NCI-H2107 treated with DMSO at 0.1 percent for 48 hours (cell line): Measurements from ENCODE around the gene MVP.

Experiments used
- DNase-seq: peaks from one replicate; lab custom pipeline; 2025; ENCODE audit not compliant: unreplicated experiment; lab: John Stamatoyannopoulos, UW

MVP gene

DNA sequence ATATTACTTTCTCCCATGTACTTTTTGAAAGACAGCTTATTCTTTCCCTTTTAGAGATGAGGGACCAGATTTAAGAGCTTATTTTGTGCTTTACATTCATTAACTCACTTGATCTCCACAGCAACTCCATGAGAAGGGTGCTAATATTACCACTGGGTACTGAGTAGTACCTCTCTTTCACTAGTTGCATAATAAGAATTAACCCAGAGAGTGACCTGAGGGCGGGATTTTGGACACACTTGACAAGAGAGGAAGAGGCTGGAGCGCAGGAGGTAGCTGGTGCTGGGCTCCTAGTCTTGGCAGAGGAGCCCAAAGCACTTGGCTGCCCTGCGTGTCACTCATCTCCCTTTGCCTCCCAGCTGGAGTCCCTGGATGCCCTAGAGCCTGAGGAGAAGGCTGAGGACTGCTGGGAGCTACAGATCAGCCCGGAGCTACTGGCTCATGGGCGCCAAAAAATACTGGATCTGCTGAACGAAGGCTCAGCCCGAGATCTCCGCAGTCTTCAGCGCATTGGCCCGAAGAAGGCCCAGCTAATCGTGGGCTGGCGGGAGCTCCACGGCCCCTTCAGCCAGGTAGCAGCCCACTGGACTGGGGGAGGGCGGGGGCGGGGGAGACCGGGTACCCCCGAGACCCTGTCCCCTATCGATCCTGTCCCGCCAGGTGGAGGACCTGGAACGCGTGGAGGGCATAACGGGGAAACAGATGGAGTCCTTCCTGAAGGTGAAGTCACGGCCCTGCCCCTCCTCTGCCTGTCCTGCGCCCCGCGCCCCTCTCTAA lies 15.6 kb upstream of the MVP start:
- peak; percentile 34 for DNase-seq

DNA sequence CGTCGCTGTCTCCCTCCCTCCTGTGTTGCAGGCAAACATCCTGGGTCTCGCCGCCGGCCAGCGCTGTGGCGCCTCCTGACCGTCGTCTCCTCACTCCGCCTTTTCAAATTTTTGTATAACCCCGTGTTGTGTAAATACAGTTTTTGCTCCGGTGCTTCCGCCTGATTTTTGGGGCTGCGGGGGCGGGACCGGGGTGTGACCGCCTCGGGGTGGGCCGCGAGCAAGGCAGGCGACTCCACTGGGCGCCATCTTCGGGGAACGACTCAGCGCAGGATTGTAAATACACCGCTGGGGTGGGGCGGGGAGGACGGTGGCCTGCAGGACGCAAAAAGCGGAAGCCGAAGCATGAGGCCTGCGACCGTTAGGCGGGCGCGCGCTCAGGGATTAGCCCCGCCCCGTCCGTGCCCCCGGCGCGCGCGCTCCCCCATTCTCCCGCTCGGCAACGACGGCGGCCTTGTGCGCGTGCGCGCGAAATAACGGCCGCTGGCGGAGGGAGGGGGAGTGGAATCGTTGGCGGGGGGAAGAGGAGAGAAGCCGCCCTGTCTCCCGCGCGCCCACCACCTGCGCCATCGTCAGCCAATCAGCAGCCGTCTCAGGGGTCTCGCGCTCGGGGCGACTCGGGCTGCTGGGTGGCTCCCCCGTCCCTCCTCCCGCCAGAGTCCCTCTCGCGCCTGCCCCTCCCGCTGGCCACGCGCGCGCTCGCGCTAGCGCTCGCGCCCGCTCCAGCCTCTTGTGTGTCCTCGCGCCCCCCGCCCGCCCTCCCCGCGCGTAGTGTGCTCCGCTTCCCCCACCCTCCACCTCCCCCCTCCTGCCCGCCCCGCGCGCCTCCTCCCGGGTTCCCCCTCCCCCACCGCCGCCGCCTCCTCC lies 14.8 kb upstream of the MVP start:
- peak; percentile 90 for DNase-seq

DNA sequence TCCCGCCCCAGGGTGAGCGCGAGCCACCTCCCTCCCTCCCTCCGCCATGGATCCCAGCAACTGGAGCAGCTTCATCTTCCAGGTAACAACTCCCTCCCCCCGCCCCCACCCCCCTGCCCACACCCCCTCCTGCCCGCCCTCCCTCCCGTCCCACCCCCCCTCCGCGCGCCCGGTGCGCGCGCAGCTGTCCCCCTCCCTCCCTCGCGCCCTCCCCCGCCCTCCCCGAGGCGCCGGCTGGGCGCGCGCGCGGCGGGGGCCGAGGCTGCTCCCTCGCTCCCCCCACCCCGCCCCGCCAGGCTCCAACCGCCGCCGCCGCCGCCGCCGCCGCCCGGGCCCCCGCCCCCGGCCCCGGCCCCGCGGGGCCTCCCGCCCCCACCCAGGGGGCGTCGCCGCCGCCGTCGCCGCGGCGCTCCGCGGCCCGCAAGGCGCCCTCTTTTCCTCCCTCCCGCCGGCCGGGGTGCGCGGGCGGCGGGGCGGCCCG lies 14.1 kb upstream of the MVP start, which contains the start of gene MAZ:
Gene MAZ (plus strand): TSS at position 431 of the 481 bp plus-strand sequence. CDS start 173 bp downstream, outside the sequence.
- DNase-seq, result peak; percentile 90

DNA sequence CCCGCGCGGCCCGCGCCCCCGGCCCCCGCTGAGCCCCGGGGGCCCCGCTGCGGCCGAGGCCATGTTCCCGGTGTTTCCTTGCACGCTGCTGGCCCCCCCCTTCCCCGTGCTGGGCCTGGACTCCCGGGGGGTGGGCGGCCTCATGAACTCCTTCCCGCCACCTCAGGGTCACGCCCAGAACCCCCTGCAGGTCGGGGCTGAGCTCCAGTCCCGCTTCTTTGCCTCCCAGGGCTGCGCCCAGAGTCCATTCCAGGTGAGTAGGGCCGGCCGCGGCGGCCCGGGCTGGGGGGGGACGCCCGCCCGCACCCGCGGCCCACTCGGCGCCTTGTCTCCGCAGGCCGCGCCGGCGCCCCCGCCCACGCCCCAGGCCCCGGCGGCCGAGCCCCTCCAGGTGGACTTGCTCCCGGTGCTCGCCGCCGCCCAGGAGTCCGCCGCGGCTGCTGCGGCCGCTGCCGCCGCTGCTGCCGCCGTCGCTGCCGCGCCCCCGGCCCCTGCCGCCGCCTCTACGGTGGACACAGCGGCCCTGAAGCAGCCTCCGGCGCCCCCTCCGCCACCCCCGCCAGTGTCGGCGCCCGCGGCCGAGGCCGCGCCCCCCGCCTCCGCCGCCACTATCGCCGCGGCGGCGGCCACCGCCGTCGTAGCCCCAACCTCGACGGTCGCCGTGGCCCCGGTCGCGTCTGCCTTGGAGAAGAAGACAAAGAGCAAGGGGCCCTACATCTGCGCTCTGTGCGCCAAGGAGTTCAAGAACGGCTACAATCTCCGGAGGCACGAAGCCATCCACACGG lies 13.4 kb upstream of the MVP start:
- DNase-seq, result peak; percentile 32

DNA sequence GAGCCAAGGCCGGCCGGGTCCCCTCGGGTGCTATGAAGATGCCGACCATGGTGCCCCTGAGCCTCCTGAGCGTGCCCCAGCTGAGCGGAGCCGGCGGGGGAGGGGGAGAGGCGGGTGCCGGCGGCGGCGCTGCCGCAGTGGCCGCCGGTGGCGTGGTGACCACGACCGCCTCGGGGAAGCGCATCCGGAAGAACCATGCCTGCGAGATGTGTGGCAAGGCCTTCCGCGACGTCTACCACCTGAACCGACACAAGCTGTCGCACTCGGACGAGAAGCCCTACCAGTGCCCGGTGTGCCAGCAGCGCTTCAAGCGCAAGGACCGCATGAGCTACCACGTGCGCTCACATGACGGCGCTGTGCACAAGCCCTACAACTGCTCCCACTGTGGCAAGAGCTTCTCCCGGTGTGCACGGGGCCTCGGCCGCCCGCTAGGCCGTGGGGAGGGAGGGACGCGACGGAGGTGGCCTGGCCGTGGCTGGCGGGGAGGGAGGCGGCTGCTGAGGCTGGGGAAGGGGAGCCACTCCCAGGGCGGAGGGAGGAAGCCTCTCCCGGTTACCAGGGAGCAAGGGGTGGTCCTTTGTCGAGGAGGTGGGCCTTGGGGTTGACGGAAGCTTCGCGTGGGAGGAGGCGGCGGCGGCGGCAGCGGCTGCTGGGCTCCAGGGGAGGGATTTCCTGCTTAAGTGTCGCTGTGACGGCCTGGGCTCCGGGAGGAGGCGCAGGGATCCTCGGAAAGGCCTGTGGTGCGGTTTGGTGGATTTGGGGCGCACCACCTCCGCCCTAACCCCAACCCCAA lies 12.6 kb upstream of the MVP start:
- DNase-seq, result peak; percentile 46

DNA sequence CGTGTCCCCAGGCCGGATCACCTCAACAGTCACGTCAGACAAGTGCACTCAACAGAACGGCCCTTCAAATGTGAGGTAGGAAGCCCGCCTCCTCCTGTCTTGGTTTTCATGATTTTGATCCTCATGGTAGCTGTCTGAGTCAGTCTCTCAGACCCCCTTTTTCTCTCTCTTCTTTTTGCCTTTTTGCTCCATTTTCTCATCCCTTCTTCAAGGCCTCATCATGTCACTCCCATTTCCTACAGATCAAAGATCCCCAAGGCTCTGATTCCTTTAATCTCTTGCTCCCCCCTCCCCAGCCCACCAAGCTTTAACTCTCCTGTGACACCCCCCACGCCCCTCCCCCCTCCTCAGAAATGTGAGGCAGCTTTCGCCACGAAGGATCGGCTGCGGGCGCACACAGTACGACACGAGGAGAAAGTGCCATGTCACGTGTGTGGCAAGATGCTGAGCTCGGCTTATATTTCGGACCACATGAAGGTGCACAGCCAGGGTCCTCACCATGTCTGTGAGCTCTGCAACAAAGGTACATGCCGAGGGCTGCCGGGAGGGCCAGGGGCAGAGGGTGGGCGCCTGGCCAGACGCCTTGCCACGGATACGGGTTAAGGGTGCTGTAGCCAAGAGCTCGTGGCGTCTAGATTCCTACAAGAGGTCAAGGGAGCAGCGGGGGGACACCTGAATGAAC lies 11.9 kb upstream of the MVP start:
- DNase-seq, result peak; percentile 27

DNA sequence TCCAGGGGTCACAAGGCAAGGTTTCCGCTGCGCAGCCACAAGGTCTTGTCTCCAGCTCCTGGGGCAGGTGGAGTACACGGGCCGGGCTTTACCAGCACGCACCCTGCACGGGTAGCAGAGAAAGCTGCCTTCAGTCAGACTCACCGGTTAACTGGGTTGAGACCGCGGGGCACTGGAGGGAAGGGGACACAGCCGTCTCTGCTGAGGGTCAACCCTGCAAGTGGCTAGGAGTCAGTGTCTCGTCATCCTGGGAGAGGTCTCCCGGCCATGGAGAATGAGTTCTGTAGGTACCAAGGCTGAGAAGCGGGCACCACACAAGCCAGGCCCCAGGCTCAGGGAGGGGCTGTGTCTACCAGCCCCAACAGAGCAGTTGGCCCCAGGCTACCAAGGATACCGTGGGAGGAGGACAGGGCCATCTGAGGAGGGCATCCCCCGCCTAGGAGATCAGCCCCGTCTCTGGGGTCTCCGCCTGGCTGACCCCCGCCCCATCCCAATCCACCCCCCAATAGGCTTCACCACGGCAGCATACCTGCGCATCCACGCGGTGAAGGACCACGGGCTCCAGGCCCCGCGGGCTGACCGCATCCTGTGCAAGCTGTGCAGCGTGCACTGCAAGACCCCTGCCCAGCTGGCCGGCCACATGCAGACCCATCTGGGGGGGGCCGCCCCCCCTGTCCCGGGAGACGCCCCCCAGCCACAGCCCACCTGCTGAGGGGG lies 11.1 kb upstream of the MVP start:
- DNase-seq, result no peak

DNA sequence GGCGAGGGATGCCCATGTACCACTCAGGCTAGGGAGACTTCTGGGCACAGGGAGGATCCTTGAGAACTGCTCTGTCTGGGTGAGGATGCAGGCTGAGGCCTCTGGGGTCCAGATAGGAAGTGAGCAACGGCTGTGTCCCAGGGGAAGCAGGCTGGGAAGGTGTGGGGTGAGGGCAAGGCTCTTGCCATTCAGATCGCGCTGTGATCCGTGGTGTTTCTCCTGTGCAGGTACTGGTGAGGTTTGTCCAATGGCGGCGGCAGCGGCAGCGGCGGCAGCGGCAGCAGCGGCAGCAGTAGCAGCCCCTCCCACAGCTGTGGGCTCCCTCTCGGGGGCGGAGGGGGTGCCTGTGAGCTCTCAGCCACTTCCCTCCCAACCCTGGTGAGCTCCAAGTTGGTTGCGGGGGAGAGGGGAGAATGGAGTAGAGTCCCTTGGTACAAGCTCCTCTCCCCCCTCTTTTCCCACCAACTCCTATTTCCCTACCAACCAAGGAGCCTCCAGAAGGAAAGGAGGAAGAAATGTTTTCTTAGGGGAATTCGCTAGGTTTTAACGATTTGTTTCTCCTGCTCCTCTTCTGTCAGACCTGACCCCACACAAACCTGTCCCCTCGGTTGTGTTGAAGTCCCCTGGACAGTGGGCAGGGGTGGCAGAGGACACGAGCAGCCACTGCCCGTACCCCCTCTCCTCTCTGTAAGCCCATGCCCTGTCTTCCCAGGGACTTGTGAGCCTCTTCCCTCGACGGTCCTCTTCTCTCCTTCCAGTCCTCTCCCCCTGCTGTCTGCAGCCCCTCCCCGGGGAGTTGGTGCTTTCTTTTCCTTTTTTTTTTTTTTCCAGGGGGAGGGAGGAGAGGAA lies 10.2 kb upstream of the MVP start:
- no peak for DNase-seq

DNA sequence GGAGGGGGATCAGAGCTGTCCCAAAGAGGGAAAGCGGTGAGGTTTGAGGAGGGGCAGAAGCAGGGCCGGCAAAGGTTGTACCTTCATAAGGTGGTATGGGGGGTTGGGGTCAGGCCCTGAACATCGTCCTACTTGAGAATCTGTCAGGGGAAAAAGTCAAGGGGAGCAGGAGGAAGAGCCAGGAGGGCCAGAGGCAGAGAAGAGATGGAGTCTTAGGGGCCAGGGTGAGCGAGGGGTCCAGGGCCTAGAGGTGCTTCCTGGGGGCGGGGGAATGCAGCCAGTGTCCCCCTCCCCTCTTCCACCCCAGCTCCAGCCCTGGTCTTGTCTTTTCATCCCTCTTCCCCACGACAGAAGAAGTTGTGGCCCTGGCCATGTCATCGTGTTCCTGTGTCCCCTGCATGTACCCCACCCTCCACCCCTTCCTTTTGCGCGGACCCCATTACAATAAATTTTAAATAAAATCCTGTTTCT lies 9.5 kb upstream of the MVP start:
- DNase-seq, result no peak

DNA sequence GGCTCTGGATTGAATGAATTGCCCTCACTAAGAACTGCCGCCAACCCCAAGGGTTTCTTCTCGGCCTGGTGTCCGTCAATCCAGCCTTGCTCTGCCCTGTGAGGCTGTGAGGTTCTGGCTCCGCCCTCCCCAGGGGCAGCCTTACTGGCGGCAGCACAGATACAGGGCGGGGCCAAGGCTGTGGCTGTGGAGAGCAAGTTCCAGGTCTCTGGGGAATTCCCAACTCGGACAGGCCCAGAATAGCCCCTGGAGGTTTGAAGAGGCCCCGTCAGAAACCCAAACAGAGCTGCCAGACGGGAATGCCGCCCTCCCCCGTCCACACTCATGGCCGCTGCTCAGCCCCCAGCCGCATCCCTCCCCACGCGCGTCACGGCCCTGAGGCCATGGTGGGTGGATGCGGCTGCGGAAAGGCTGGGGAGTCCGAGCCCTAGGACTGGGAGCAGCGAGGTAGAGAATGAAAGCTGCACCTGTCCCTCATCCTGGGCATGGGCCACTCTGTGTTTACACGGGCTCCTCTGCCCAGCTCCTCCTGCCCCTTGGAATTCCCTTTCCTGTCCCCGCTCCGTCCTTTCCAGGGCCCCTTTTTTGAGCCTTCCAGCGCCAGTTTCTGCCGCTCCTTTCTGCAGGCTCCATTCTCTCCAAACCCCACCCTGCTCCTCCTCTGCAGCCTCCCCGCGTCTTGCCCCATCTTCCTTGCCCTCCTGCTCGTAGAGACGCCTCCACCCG lies 8.9 kb upstream of the MVP start:
- DNase-seq, result peak; percentile 81

DNA sequence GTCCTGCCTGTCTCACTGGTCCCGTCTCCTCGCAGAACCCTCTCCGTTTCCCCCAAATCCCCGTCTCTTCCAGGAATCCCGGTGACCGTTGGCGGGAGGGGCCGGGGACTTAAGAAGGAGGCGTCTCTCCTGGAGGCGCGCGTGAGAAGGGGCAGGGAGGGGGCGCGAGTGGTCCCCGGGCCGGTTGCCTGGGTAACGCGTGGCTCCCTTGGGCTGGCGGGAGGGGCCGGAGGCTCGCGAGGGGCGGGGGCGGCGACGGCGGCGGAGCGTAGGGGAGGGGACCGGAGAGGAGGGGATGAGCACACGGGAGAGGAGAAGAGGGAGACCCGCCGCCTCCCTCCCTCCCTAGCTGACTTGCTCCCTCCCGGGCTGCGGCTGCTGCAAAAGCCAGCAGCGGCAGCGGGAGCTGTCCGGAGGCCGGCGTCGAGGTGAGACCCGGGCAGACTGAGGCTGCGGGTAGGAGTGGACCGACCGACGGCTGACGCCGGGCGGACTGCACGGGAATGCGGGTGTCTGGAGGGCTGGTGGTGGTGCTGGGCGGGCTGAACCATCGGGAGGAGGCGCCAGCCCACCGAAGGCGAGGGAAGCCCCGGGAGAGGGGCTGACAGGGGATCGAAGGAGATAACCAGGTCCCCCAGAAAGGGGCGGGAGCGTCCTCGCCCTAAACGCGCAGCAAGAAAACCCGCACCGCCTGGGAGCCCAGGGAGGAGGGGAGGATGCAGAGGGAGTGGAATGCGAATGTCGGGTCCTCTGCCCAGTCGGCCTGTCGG lies 8.2 kb upstream of the MVP start, which contains the start of gene PRRT2:
Gene PRRT2 (plus strand): TSS at position 298 of the 770 bp plus-strand sequence. CDS start 862 bp downstream, outside the sequence.
- peak; percentile 39 for DNase-seq

DNA sequence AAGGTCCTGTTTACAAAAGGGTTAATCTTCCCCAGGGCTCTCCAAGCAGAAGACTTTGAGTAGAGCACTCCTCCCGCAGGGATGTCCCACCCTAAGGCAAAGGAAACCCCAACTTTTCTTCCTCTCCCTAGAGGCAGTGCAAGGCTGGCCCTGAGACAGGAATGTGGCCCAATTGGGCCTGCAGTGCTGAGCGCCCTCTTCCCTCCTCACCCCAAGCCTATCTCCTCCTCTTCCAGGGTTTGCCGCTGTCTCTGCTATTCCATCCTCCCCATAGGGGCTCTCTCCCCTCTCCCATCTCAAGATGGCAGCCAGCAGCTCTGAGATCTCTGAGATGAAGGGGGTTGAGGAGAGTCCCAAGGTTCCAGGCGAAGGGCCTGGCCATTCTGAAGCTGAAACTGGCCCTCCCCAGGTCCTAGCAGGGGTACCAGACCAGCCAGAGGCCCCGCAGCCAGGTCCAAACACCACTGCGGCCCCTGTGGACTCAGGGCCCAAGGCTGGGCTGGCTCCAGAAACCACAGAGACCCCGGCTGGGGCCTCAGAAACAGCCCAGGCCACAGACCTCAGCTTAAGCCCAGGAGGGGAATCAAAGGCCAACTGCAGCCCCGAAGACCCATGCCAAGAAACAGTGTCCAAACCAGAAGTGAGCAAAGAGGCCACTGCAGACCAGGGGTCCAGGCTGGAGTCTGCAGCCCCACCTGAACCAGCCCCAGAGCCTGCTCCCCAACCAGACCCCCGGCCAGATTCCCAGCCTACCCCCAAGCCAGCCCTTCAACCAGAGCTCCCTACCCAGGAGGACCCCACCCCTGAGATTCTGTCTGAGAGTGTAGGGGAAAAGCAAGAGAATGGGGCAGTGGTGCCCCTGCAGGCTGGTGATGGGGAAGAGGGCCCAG lies 7.3 kb upstream of the MVP start:
- no peak for DNase-seq

DNA sequence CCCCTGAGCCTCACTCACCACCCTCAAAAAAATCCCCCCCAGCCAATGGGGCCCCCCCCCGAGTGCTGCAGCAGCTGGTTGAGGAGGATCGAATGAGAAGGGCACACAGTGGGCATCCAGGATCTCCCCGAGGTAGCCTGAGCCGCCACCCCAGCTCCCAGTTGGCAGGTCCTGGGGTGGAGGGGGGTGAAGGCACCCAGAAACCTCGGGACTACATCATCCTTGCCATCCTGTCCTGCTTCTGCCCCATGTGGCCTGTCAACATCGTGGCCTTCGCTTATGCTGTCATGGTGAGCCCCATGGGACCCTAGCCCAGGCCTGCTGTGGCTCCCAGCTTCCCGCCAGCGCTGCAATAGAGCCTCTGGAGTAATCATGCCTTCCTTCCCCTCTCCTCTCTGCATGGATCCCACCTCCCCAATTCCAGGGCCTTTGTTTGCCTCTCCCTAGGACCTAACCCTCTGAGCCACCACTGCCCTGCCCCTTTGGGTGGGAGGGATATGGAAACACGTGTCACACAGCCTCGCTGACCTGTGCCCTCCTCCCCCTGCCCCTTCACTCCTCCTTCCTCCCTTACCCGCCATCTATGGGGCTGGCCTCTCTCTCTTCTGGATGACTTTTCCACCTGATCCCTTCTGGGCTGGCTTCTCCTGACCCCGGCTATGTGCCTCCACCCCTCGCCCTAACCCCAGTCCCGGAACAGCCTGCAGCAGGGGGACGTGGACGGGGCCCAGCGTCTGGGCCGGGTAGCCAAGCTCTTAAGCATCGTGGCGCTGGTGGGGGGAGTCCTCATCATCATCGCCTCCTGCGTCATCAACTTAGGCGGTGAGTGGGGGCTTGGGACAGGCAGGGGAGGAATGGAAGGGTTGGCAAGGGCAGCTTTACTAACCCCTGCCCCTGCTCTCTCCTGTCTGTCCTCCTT lies 6.4 kb upstream of the MVP start:
- no peak for DNase-seq

DNA sequence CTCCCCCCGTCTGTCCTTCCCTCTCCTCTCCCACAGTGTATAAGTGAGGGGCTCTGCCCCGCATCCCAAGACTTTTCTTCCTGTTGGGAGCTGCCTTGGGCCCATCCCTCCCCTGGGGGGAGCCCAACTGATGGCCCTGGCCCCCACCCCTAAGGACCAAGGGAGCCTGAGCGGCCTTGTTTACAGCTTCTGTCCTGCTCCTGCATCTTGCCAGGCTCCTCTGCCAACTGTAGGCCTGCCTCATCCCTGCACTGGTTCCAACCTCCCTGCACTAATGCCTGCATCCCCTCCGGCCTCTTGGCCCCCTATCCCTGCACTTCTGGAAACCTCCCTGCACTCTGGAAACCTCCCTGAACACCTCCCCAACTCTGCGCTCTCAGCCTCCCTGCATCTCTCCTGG lies 5.7 kb upstream of the MVP start:
- no peak for DNase-seq
